OCI-M1 (cell line): Measurements from ENCODE around the gene PIP4P1.

Source experiments
- DNase-seq: peaks from one replicate; lab custom pipeline; 2025; lab: John Stamatoyannopoulos, UW

PIP4P1 gene

DNA sequence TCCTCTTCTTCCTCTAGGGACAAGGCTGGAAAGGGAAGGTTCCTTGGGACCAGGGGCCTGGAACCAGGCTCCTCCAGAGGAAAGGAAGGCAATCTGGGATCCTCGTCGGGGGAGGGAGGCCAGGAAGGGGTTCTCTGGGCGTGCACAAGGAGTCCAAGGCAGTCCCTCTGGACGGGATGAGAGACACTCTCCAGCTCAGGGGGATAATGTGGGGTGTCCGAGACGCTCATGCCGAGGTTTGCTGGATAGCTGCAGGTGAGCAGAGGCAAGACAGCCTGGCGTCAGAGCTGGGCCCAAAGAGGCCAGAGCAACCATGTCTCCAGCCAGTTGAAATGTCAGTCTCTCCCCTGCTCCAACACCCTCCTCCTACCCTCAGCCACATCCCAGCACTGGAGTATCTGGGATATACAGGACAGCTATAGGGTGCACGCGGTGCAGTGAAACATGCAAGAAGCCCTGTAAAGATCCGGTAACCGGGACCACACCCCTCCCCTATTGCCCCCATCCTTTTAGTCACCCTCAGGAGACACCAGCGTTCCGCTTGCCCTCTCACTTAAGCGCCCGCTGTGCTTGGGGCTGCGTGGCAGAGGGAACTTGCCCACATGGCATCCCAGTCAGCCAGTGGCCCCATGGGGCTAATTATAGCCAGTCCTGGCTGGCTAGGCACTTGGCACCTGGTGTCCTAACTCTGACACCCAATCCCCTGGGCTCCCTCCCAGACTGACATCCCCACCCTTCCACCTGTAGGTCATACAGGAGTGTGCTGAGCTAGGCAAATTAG is 25.5 kb downstream of the PIP4P1 start, which contains the start of gene KLHL33:
Gene KLHL33, minus strand, starts transcription at position 585 of the 781 bp plus-strand sequence. Its CDS starts 355 bp downstream, at position 230.
- no peak for DNase-seq

DNA sequence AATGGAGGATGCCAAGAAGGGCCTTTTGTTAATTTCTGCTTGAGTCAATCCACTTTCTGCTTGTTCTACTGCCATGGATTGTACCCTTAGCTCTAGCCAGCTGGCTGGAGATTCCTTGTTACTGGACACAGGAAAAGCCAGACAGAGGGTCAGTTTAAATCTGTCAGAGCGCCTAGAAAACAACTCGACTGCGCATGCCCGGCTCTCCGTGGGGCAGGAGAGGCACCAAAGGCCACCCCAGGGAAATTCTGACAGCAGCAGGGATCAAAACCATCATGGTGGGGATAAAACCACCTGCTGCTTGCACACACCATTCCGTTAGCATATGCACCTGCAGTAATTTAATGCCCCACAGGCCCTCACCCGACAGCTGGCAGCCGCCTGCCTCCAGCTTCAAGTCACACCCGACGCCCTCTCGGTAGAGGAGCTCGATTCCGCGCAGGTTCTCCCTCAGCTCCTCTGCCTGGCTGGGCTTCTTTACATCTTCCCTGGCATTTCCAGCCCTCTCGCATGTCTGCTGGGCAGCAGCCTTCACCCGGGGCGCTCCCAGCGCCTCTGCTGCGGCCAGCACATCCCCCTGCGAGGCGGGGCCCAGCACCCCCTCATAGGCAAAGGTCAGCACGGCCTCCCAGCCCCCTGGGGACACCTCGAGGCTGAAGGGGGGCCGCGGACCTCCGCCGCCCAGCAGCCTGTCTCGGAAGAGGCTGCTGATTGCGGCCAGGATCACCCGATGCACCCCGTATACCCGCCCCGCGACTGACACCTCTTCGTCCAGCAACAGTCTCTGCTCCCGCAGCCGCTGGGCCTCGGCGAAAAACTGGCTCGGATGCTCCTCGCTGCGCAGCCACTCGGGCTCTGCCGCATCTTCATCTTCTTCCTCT is 26.3 kb downstream of the PIP4P1 start:
- no peak for DNase-seq

DNA sequence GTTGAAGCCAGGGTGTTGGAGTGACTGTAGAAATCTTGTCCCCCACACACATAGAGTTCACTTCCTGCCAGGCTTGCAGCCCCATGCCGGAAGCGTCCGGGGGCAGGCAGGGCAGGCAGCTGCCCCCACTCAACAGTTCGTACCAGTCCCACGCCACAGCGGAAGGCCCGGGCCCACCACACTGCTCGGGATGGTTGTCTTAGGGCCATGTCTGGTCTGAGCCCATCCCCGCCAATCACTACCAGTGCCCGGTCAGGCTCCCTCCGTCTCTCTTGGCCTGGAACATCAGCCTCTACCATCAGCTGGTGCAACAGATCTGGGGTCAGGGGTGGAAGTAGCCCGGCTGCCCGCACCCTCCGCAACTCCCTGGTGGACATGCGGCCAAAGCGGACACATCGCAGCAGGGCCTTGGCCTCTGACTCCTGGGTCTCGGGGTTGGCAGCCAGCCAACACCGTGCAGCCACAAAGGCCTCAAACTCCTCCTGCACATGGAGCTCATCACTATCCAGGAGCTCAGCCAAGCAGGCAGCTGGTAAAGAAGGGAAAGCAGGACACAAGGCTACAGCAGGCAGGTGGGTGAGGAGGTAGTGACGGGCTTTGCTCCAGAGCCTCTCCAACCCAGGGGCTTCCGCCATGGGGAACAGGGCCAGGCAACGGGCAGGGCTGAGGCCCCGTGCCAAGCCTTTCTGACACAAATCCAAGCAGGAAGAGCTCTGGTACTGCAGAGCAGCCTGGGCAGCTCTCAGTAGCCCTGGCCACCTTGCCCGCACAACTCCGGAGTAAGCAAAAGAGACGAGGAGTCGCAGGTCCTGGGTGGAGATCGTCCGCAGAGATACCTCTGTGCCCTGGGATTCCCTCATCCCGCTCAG is 31.2 kb downstream of the PIP4P1 start:
- DNase-seq = no peak

DNA sequence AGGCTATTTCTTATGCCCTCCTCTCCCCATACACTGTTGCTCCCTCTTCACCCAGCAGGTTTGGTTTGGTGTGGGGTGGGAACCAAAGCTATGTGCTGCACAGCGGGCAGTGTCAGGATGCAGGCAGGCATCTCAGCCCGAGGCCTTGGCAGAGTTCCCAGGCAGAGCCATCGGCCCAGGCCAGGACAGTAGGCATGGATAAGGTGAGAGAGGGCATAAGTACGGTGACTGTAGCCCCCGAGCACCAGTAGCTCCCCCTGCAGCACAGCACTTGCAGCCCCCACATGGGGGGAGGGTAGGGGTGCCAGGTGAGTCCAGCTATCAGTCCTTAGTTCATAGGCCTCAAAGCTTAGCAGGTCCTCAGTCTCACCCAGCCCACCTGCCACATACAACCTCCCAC is 32.4 kb downstream of the PIP4P1 start:
- DNase-seq = no peak

DNA sequence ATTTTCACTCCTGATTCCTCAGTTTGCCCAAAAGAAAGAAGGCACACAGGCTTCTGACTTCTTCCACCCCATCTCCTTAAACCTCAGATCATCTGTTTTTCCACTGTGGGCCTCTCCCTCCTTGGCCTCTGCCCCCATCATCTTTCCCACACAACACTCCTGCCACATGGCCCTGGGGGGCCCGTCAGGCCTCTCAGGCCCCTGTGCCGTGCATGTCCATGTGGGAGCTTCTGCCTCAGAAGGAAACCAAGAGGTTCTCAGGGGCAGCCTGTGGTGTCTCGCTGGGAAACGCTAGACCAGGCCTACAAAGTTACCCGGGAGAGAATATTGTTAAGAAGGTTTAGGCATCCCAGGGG is 33.2 kb downstream of the PIP4P1 start:
- no peak for DNase-seq

DNA sequence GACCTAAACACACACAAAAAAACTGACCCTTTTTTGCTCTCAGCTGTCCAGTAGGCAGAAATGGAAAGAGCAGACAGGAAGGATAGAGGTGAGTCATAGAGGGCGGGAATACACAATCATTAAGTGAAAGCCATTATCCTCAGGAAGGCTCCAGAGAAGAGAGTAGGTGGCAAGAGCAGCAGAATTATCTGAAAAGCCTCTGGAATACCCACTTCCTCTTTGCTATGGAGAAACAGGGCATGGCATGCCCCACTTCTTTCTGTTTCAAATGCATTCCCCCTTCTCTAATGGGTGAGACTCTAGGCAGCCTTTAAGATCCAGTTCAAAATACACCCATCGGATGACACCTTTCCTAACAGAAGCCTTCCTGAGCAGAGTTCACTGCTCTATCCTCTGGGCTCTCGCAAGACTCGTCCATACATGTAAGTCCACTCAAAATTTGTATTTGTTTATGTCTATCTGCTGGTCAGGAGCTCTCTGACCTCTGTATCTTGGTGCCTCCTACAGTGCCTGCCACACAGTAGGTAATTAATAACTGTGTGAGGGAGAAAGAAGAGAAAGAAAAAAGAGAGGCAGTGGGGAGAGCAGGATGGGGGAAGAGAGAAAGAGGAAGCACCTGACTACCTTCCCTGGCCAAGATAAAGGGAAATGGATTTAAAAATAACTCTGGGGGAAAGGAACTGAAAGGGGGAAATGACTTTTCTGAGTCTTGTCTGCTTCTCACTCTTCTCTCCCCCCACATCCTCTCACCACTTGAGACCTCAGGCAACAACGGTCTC is 33.8 kb downstream of the PIP4P1 start:
- DNase-seq = peak; percentile 64

DNA sequence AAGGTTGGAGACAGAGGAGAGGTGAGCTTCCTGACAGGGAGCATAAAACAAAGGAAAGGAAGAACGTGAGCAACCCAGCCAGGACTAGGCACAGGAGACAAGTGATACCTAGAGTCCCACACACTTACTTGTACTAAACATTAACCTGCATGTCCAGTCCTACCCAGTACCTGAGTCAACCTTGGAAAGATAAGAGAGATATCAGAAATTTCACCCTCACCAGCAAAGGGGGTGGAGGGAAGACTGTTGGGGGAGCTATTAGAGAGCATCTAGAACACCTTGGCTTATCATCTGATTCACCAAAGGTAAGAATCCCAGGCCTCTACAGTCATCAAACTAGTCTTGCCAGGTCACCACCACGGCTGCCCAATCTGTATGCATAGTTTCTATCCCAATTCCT is 36.4 kb downstream of the PIP4P1 start:
- DNase-seq = no peak

DNA sequence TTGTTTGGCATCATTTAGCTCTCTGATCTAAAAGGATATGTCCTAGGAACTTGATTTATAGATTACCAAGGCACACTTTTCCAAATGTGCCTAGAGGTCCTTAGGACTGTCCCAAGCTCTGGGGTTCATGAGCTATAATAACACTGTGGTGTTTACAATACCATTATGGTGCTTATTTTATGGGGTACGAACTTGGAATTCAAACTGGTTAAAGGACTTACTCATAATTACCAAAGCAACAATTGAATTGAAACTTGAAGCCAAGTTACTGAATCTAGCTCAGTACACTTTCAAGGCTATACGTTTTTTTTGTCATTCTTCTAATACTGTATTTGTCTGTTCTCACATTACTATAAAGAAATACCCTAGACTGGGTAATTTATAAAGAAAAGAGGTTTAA is 38.3 kb downstream of the PIP4P1 start:
- DNase-seq = no peak

DNA sequence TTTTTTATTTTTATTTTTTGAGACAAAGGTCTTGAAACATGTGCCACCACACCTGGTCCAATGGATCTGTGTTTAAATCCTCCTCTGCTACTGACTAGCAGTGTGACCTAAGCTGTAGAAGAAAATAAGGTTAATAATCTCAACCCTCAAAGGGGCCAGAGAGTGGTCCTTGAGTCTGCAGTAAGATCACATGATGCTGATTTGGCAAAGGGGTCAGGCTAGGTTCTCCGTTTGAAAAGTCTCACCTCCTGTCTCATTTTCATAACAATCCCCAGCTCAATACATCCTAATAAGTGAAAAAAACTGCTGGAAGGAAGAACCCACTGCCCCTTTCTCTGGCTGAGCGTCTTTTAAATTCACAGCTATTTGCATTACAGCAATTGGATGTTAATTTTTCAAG is 40.0 kb downstream of the PIP4P1 start:
- DNase-seq = no peak

DNA sequence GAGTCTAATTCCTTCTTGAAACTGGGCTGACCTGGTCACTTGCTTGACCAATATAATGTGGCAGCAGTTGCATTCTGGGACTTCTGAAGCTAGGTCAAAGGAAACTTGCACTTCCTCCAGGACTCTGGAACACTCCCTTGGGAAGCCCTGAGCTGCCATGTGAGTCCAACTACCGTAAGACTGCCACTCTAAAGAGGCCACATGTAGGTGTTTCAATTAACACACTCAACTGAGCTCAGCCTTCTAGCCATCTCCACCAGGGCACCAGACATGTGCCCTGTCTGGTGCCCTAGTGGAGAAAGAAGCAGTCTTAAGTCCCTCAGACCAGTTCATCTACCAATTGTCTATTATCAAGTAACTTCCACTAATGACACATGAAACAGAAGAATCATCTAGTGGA is 41.8 kb downstream of the PIP4P1 start:
- no peak for DNase-seq

DNA sequence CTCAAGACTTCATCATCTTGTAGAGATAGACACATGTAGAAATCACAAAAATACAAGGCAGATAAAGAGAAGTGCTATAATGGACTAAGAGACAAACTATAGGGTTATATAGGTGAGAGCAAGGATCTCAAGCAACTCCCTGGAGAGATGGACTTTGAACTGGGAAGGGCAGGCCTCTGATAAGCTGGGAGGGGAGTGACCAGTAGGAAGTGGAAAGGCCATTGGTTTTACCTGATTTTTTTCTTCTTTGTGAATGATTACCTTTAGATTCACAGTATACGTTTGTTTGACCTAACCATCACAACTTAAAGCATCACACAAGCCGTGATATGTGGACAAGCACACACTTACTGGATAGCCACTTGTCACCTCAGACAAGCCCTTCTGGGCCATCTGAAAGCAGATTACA is 42.7 kb downstream of the PIP4P1 start:
- no peak for DNase-seq

DNA sequence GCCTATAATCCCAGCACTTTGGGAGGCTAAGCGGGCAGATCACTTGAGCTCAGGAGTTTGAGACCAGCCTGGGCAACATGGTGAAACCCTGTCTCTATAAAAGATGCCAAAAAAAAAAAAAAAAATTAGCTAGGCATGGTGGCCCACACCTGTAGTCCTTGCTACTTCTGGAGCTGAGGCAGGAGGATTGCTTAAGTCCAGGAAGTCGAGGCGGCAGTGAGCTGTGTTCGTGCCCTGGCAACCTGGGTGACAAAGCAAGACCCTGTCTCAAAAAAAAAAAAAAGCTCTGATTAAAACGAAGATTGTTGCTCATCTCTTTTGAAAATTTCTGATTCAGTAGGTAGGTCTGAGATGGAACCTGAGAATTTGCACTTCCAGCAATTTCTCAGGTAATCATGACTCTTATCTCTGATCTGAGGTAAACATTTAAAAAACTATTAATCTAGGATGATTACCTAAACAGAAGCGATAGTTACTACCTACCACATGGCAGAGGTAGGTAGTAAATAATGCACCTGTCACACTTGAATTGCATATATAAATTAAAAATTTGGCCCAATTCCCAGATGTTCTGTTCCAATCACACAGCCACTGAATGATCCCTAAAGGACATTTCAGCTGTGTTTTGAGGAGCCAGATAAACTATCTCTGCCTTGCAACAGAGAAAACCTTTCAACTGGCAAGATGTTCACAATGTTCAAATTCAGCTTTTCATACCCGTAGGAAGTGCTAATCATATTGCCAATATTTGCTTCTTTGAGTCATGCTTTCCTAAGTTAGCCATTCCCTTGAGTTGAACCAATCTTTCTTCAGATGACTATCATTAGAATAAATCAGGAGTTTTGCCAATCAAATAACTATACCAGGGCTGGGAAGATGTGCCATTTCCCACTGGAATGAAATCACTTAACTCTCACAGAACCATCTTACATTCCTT is 43.7 kb downstream of the PIP4P1 start:
- no peak for DNase-seq

DNA sequence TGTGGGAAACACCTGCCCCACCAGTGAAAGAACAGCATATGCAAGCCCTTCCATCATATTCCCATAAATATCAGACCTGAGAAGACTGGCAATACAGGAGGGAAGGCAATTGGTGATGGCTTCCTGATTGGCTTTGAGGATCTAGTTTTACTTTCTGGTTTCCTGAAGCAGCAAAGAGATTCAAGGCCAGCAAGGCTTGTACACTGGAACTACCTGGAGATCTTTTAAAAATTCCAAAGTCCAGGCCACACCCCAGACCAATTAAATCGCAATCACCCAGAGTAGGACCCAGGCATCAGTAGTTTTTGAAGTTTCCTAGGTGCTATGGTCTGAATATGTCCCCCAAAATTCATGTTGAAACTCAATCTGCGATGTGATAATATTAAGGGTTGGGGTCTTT is 45.0 kb downstream of the PIP4P1 start:
- no peak for DNase-seq

DNA sequence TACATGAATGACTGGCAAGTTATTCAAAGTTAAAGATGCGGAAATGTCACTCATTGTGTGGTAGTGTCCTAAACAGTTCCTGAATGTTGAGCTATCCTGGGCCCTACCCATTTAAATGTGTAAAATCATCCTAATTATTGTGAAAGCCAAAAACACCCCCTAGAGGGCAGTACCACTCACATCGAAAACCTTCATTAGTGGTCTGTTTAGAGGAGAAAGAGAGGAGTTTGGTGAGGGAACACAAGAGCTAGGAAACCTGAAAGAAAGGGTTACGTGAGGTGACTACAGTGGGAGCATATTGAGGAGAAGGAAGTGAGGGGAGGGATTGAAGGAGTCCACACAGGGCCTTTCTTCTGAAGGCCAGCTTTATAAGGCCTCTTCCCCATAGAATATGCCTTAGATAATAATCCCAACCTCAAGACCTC is 45.4 kb downstream of the PIP4P1 start:
- DNase-seq = peak; percentile 87

DNA sequence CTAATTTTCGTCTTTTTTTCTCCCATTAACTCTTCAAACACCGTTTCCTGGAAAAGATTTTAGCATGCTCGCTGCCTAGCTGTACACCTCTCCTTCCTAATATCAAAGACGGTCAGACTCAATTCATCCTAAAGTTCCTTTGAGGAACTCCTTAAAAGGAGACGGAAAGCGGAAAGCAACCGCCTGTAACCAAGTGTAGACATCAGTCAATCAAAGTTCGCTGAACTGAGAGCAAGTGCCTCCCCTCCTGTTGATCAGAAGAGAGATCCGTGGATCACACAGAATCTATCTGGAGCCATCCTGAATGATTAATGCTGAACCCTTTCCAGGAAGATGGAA is 47.5 kb downstream of the PIP4P1 start:
- DNase-seq = peak; percentile 62

DNA sequence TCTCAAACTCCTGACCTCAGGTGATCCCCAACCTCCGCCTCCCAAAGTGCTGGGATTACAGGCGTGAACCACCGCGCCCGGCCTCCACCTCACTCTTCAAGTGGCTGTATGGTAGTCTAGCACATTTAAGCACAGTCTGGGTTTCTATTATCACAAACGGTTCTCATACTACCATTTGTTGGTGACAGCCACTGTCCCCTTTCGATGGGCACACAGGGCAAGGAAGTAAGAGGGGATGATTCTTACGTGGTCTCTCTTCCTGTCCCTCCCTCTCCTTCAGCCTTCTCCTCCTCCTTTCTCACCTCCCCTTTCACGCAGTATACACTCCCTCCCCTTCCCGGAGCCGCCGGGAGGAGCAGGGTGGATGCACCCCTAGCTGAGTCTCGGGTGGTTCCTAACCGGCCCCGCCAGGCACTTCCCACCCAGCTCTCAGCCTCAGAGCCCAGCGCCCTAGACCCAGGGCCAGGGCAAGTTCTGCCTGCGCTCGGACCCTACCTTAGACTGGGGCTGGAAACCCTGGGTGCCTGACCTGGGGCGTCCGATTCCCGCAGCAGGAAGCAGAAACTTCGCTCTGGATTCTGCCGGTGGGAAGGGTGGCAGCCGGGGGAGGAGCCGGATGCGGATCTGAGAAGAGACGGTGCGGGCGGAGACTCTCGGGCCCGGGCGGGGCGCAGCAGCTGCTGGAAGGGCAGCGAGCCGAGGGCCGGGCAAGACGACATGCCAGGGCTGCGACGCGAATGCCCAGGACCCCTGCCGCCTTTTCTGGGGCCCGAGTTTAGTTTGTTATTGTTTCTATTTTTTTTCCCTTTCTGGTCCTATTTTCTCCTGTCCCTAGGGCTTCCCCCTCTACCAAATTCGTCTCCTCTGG is 48.1 kb downstream of the PIP4P1 start, which contains the start of gene TEP1:
Gene TEP1, minus strand, starts transcription at position 626 of the 868 bp plus-strand sequence. CDS start 5,062 bp downstream, outside the sequence.
- DNase-seq = peak; percentile 80

DNA sequence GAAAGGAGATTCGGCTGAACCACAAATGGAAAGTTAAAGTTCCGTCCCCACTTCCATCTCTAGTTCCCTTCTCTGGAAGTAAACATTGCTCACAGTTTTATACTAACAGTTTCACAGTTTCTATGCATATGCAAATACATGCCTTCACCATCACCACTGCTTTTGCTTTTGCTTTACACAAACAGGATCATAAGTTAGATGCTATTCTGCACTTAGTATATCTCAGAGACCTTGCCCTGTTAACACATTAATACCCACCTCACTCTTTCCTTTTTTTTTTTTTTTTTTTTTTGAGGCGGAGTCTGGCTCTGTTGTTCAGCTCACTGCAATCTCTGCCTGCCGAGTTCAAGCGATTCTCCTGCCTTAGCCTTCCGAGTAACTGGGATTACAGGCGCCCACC is 48.8 kb downstream of the PIP4P1 start:
- peak; percentile 19 for DNase-seq

DNA sequence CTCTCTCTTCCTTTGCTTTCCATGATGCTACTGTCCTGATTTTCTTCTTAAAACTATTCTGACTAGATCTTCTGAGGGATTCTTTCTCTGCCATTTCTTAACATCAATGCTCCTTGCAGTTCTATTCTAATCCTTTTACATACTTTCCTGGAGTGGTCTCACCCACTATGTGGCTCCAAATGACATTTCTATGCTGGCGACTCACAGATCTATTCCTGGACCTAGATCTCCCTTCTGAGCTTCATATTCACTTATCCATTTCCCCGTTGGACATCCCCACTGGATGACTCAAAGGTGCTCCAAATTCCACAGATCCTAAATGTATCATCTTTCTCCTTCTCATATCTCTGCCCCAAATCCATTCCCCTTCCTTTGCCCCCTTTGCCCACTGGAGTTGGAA is 52.0 kb downstream of the PIP4P1 start:
- no peak for DNase-seq
